Stomach smooth muscle (tissue), 2 donors: Measurements from ENCODE around the gene RTP1.
A peak's percentile ranks its signal among the peaks of the same experiment; 100 is the strongest.

ENCODE experiments used
- H3K27ac ChIP-seq: one replicate; pipeline ENCODE4 v1.7.0; 2013; ENCODE audit warnings: mild to moderate bottlenecking, low read length, inconsistent platforms
- H3K27me3 ChIP-seq, 2 donors: one replicate each; pipeline ENCODE4 v1.7.0; 2013; ENCODE audit warnings: low read length in 2 of 2; ENCODE audit not compliant: insufficient read depth in 2 of 2, control insufficient read depth in 1 of 2
- H3K36me3 ChIP-seq, 2 donors: one replicate each; pipeline ENCODE4 v1.7.0; 2013; ENCODE audit warnings: low read length in 2 of 2; ENCODE audit not compliant: control insufficient read depth in 2 of 2, insufficient read depth in 2 of 2
- H3K4me1 ChIP-seq: one replicate; pipeline ENCODE4 v1.7.0; 2013; ENCODE audit warnings: low read length; ENCODE audit not compliant: control insufficient read depth, insufficient read depth
- H3K4me3 ChIP-seq, 2 donors: one replicate each; pipeline ENCODE4 v1.7.0; 2013; ENCODE audit warnings: low read length in 2 of 2
- H3K9ac ChIP-seq, 2 donors: one replicate each; pipeline ENCODE4 v1.7.0; 2013; ENCODE audit warnings: low read length in 2 of 2, mild to moderate bottlenecking in 1 of 2
- H3K9me3 ChIP-seq, 2 donors: one replicate each; pipeline ENCODE4 v1.7.0; 2013; ENCODE audit warnings: low read length in 2 of 2; ENCODE audit not compliant: control insufficient read depth in 2 of 2
- donor health status: healthy.
- donor health status: Pancreatic carcinoma.

The RTP1 gene

GRCh38 chr3:187212705-187213104, 15.4 kb downstream of the RTP1 start:
- Histone ChIP-seq H3K27ac (peak overlapping the region; percentile 46), H3K9me3 (no peaks in the 10 kb centered on the region), H3K27me3 (no peaks in the 10 kb centered on the region), H3K4me3 (no peak overlapping the region), H3K9ac (no peak overlapping the region), H3K4me1 (peaks cover 33% of the 10 kb centered on the region), H3K36me3 (no peaks in the 10 kb centered on the region)

DNA sequence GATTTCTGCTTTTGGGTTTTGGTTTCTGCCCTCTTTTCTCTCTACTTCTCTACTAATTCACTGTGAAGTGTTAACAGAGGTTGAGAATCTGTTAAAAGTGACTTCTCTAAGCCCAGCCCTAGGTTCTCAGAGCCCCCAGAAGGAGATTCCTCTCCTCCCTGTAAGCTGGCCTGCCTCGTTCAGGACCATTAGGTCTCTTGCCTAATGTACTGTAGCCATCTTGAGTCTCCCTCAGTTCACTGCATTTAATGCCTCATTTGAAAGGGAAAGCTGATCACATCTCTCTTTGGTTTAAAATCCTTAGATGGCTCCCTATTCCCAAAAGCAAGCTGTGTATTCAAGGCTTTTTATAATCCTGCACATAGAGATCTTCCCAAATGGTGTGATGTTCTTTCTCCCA, 16.3 kb downstream of the RTP1 start:
- H3K4me3 ChIP-seq = no peak overlapping the region
- peaks cover 28% of the 10 kb centered on the region for H3K4me1 ChIP-seq
- peak overlapping the region; percentile 46 for H3K27ac ChIP-seq
- no peaks in the 10 kb centered on the region for H3K9me3 ChIP-seq
- no peaks in the 10 kb centered on the region for H3K27me3 ChIP-seq
- no peak overlapping the region for H3K9ac ChIP-seq
- no peaks in the 10 kb centered on the region for H3K36me3 ChIP-seq

- Histone ChIP-seq H3K9me3 (no peaks in the 10 kb centered on the region), H3K27ac (no peak overlapping the region), H3K36me3 (no peaks in the 10 kb centered on the region), H3K4me1 (peaks cover 12% of the 10 kb centered on the region), H3K27me3 (no peaks in the 10 kb centered on the region), H3K9ac (no peak overlapping the region), H3K4me3 (no peak overlapping the region)
Measured at GRCh38 chr3:187215460-187215859, 18.2 kb downstream of the RTP1 start.

DNA sequence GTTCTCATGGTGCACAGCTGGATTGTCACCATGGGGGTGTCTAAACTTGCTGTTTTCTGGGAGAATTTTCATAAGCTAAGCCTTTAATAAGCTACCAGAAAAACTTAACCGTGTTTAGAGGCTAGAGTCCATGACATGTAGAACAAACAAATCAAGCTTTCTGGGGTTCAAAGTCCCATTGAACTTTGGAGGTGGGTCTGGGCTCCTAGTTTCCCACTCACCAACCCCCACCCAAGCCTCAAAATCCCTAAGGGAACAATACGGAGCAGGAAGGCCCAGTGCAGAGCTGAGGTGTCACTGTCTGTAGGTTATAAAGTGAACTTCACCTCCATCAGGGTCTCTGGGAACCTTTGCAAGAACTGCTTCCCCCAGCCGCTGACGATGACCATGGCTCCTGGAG, 25.5 kb downstream of the RTP1 start:
- Histone ChIP-seq H3K9ac (no peak overlapping the region), H3K27ac (no peak overlapping the region), H3K27me3 (no peaks in the 10 kb centered on the region), H3K36me3 (no peaks in the 10 kb centered on the region), H3K9me3 (no peaks in the 10 kb centered on the region), H3K4me3 (no peak overlapping the region), H3K4me1 (peaks cover 3% of the 10 kb centered on the region)

GRCh38 chr3:187223799-187224198, 26.5 kb downstream of the RTP1 start:
- Histone ChIP-seq H3K9me3 (no peaks in the 10 kb centered on the region), H3K9ac (no peak overlapping the region), H3K4me3 (no peak overlapping the region), H3K27ac (no peak overlapping the region), H3K27me3 (no peaks in the 10 kb centered on the region), H3K4me1 (peaks cover 3% of the 10 kb centered on the region), H3K36me3 (no peaks in the 10 kb centered on the region)

- peaks cover 3% of the 10 kb centered on the region for H3K4me1 ChIP-seq
- no peaks in the 10 kb centered on the region for H3K9me3 ChIP-seq
- no peaks in the 10 kb centered on the region for H3K27me3 ChIP-seq
- no peak overlapping the region for H3K27ac ChIP-seq
- no peaks in the 10 kb centered on the region for H3K36me3 ChIP-seq
- no peak overlapping the region for H3K9ac ChIP-seq
- no peak overlapping the region for H3K4me3 ChIP-seq
Measured at GRCh38 chr3:187227658-187228258, 30.5 kb downstream of the RTP1 start.

DNA sequence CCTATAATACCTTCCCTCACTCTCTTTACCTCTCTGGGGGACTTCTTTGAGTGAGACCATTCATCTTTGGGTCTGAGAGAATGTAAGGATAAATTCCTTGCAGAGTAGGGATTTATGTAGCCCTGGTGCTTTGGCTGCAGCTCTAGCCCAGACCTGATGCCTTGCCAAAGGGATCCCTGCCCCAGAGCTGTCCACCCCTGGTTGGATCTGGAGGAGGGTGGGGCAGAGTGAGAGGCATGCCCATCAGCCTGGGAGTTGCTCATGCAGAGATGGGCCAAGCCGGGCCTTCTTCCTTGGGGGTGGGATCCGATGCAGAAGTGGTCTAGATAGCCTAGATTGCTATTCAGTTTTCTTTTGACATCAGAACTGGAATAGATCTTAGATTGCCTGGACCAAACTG, 31.5 kb downstream of the RTP1 start:
- Histone ChIP-seq H3K36me3 (no peaks in the 10 kb centered on the region), H3K4me1 (peaks cover 3% of the 10 kb centered on the region), H3K27me3 (no peaks in the 10 kb centered on the region), H3K4me3 (no peak overlapping the region), H3K9me3 (no peaks in the 10 kb centered on the region), H3K27ac (no peak overlapping the region), H3K9ac (no peak overlapping the region)

- Histone ChIP-seq H3K36me3 (no peaks in the 10 kb centered on the region), H3K27me3 (no peaks in the 10 kb centered on the region), H3K27ac (no peak overlapping the region), H3K4me3 (no peak overlapping the region), H3K4me1 (peaks cover 3% of the 10 kb centered on the region), H3K9me3 (no peaks in the 10 kb centered on the region), H3K9ac (no peak overlapping the region)
Measured at GRCh38 chr3:187230011-187230410, 32.7 kb downstream of the RTP1 start.

GRCh38 chr3:187236962-187237361, 39.7 kb downstream of the RTP1 start:
- H3K9me3 ChIP-seq = no peaks in the 10 kb centered on the region
- no peak overlapping the region for H3K4me3 ChIP-seq
- H3K9ac ChIP-seq = no peak overlapping the region
- no peaks in the 10 kb centered on the region for H3K4me1 ChIP-seq
- no peaks in the 10 kb centered on the region for H3K27me3 ChIP-seq
- no peak overlapping the region for H3K27ac ChIP-seq
- no peaks in the 10 kb centered on the region for H3K36me3 ChIP-seq

DNA sequence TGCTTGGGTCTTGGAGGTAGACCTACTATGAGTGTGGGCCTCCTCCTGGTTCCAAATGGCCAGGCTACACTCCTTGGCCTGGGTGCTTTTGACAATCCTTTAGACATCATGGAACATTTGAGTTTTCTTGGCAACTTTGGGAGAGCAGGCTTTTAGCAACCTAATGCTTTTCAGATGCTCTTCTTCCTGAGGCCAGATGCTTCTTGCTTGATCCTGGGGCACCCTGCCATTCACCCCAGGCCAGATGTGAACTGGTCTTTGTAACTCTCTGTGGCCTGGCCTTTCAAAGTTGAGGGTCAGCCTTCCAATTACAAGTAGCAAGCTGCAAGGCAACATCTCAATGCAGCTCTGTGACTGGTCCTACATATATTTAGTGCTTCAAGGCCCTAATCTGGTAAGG, 40.5 kb downstream of the RTP1 start:
- Histone ChIP-seq H3K4me1 (no peaks in the 10 kb centered on the region), H3K36me3 (no peaks in the 10 kb centered on the region), H3K4me3 (no peak overlapping the region), H3K9ac (no peak overlapping the region), H3K9me3 (no peaks in the 10 kb centered on the region), H3K27me3 (no peaks in the 10 kb centered on the region), H3K27ac (no peak overlapping the region)

- no peaks in the 10 kb centered on the region for H3K36me3 ChIP-seq
- H3K27ac ChIP-seq = no peak overlapping the region
- no peaks in the 10 kb centered on the region for H3K4me1 ChIP-seq
- no peaks in the 10 kb centered on the region for H3K9me3 ChIP-seq
- H3K27me3 ChIP-seq = no peaks in the 10 kb centered on the region
- no peak overlapping the region for H3K9ac ChIP-seq
- H3K4me3 ChIP-seq = no peak overlapping the region
Measured at GRCh38 chr3:187238239-187238638, 41.0 kb downstream of the RTP1 start.
